HepG2 (cell line): ENCODE results near the gene MGAT1. TPM values are rescaled to one million over a fixed set of nuclear protein-coding genes. Genes with fewer than 3 reads are reported as not detected.

Experiments used
- ARID2 ChIP-seq: sonication (generic); formaldehyde crosslinking; IDR thresholded peaks from 2 replicates; pipeline ENCODE4 v1.8.1; 2022; ENCODE audit warnings: mild to moderate bottlenecking, missing genetic modification reagents, borderline replicate concordance
- ASH2L ChIP-seq: fragments of 300-600, 200-600 bp; sonication (generic); IDR thresholded peaks from 2 replicates; pipeline ENCODE4 v1.7.0; 2017; ENCODE audit warnings: low read depth, mild to moderate bottlenecking, moderate library complexity, mixed read lengths, low read length; ENCODE audit not compliant: insufficient read length
- DMAP1 ChIP-seq: IDR thresholded peaks from 2 replicates; pipeline ENCODE4 v1.6.1; 2016
- ELF4 ChIP-seq: sonication (generic); formaldehyde crosslinking; IDR thresholded peaks from 2 replicates; pipeline ENCODE4 v1.5.0; 2020; ENCODE audit warnings: missing genetic modification reagents, mild to moderate bottlenecking, moderate library complexity, borderline replicate concordance
- MLLT10 ChIP-seq: sonication (generic); formaldehyde crosslinking; IDR thresholded peaks from 2 replicates; pipeline ENCODE4 v1.4.0; 2020; ENCODE audit warnings: missing genetic modification reagents
- NFATC3 ChIP-seq: sonication (generic); formaldehyde crosslinking; IDR thresholded peaks from 2 replicates; pipeline ENCODE4 v1.5.1; 2020; ENCODE audit warnings: mild to moderate bottlenecking, missing genetic modification reagents
- NFRKB ChIP-seq: fragments of 450-650 bp; IDR thresholded peaks from 2 replicates; pipeline ENCODE4 v1.6.1; 2017
- REPIN1 ChIP-seq: sonication (generic); formaldehyde crosslinking; IDR thresholded peaks from 2 replicates; pipeline ENCODE4 v1.8.0; 2022; ENCODE audit warnings: missing genetic modification reagents, low read depth, mild to moderate bottlenecking, borderline replicate concordance
- ZNF253 ChIP-seq: sonication (generic); formaldehyde crosslinking; IDR thresholded peaks from 2 replicates; pipeline ENCODE4 v1.8.0; 2022; ENCODE audit warnings: mild to moderate bottlenecking, missing genetic modification reagents, borderline replicate concordance
- ZNF383 ChIP-seq: sonication (generic); formaldehyde crosslinking; IDR thresholded peaks from 2 replicates; pipeline ENCODE4 v1.4.0; 2020; ENCODE audit warnings: missing genetic modification reagents, mild to moderate bottlenecking, borderline replicate concordance
- ZNF563 ChIP-seq: sonication (generic); formaldehyde crosslinking; IDR thresholded peaks from 2 replicates; pipeline ENCODE4 v1.8.0; 2022; ENCODE audit warnings: mild to moderate bottlenecking, moderate library complexity, missing genetic modification reagents
- ZNF747 ChIP-seq: sonication (generic); formaldehyde crosslinking; IDR thresholded peaks from 2 replicates; pipeline ENCODE4 v1.8.1; 2023; ENCODE audit warnings: missing genetic modification reagents, mild to moderate bottlenecking, borderline replicate concordance
- polyA plus RNA-seq, 8 experiments: library from polyadenylated mRNA; depleted of rRNA in 3 of 8; stranded (reverse) in 7 of 8; unstranded in 1 of 8; fragments of >200 nt; fragmentation: Illumina TruSeq in 4 of 8; extraction: Trizol in 4 of 8; gene quantifications; 2 replicates each; pipeline versions ENCODE4 v1.2.1 to v1.2.3, GENCODE V29; 2011 to 2016; ENCODE audit warnings: low read depth in 4 of 8, missing spikeins in 1 of 8, mixed read lengths in 1 of 8; ENCODE audit not compliant: insufficient read depth in 1 of 8
- total RNA-seq, 5 experiments: library from RNA; depleted of rRNA; stranded (reverse); fragments of >200 nt; fragmentation: Illumina TruSeq; extraction: Trizol; gene quantifications; 2 replicates each; pipeline ENCODE4 v1.2.3, GENCODE V29; 2016; ENCODE audit warnings: low read depth in 1 of 5
- TF ChIP-seq, protein P1 (sequence below), 2 experiments: sonication (generic) in 1 of 2; formaldehyde crosslinking in 1 of 2; IDR thresholded peaks; 2 replicates each; pipeline versions ENCODE4 v1.6.1 to v1.9.0; 2014 to 2022; ENCODE audit warnings: antibody characterized with exemption in 1 of 2, borderline replicate concordance in 1 of 2, inconsistent platforms in 1 of 2, low read depth in 1 of 2, missing genetic modification reagents in 1 of 2
- TF ChIP-seq, protein P2 (sequence below): IDR thresholded peaks from 2 replicates; pipeline ENCODE4 v1.6.1; 2016; ENCODE audit warnings: low read depth, control low read depth
- TF ChIP-seq, protein P3 (sequence below): sonication (generic); formaldehyde crosslinking; IDR thresholded peaks from 2 replicates; pipeline ENCODE4 v1.5.0; 2020; ENCODE audit warnings: mild to moderate bottlenecking, missing genetic modification reagents, moderate library complexity
- TF ChIP-seq, protein P4 (sequence below): conservative IDR thresholded peaks from 2 replicates; pipeline ENCODE4 v1.6.1; 2018; ENCODE audit warnings: missing genetic modification reagents

Gene MGAT1
- total and polyA plus RNA-seq, 2 of the 13 experiments (the other 11 are each of a cell fraction or from before 2014, with no cell fraction given), result 50.1 to 55.3 TPM

DNA sequence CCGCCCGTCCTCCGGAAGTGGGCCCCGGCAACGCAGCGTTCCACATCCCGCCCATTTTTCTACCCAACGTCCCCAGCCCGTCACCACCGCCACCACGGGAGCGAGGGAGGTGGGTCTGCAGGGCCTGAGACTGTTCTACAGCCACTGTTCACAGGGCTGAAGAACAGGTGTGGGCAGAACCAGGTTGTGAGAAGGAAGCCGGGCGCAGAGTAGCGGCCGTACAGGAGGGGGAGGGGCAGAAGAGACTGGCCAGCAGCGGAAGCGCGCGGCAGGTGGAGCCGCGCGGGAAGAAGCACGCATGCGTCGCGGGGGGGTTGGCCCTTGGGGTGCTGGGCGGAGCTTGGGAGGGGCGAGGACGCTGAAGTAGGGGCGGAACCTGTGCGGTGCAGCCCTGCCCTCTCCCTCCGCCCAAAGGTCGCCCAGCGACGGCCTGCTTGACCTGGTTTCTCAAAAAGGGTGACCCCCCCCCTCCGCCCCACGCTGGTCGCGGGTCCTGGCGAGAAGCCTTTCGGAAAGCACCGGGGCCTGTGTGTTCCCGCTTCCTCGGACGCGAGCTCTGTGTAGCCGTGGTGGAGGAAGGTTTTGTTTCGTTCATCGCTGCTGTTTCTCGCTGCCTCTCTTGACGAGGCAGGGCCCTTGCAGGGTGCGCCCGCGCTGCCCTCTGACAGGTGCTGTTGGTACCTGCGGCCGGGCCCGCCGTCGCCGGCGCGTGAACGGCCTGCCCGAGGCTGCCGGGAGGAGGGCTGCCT lies 7.8 kb upstream of the MGAT1 start (continued):
- TF ChIP-seq, protein P1, sequence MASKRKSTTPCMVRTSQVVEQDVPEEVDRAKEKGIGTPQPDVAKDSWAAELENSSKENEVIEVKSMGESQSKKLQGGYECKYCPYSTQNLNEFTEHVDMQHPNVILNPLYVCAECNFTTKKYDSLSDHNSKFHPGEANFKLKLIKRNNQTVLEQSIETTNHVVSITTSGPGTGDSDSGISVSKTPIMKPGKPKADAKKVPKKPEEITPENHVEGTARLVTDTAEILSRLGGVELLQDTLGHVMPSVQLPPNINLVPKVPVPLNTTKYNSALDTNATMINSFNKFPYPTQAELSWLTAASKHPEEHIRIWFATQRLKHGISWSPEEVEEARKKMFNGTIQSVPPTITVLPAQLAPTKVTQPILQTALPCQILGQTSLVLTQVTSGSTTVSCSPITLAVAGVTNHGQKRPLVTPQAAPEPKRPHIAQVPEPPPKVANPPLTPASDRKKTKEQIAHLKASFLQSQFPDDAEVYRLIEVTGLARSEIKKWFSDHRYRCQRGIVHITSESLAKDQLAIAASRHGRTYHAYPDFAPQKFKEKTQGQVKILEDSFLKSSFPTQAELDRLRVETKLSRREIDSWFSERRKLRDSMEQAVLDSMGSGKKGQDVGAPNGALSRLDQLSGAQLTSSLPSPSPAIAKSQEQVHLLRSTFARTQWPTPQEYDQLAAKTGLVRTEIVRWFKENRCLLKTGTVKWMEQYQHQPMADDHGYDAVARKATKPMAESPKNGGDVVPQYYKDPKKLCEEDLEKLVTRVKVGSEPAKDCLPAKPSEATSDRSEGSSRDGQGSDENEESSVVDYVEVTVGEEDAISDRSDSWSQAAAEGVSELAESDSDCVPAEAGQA (IDR thresholded peaks at IDR 0.05; ENCODE audit: low read depth), result peak; percentile 59
- TF ChIP-seq, protein P1 (CRISPR knock-in tag; IDR thresholded peaks at IDR 0.05; ENCODE audit: borderline replicate concordance), result no peak
- TF ChIP-seq ASH2L, result peak; percentile 91
- peak; percentile 91 for TF ChIP-seq NFATC3 (CRISPR knock-in tag)
- TF ChIP-seq, protein P2, sequence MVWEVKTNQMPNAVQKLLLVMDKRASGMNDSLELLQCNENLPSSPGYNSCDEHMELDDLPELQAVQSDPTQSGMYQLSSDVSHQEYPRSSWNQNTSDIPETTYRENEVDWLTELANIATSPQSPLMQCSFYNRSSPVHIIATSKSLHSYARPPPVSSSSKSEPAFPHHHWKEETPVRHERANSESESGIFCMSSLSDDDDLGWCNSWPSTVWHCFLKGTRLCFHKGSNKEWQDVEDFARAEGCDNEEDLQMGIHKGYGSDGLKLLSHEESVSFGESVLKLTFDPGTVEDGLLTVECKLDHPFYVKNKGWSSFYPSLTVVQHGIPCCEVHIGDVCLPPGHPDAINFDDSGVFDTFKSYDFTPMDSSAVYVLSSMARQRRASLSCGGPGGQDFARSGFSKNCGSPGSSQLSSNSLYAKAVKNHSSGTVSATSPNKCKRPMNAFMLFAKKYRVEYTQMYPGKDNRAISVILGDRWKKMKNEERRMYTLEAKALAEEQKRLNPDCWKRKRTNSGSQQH, result no peak; the same call in 1 of the 2 replicates
- peak; percentile 99 for TF ChIP-seq DMAP1 (CRISPR knock-in tag)
- TF ChIP-seq, protein P3, sequence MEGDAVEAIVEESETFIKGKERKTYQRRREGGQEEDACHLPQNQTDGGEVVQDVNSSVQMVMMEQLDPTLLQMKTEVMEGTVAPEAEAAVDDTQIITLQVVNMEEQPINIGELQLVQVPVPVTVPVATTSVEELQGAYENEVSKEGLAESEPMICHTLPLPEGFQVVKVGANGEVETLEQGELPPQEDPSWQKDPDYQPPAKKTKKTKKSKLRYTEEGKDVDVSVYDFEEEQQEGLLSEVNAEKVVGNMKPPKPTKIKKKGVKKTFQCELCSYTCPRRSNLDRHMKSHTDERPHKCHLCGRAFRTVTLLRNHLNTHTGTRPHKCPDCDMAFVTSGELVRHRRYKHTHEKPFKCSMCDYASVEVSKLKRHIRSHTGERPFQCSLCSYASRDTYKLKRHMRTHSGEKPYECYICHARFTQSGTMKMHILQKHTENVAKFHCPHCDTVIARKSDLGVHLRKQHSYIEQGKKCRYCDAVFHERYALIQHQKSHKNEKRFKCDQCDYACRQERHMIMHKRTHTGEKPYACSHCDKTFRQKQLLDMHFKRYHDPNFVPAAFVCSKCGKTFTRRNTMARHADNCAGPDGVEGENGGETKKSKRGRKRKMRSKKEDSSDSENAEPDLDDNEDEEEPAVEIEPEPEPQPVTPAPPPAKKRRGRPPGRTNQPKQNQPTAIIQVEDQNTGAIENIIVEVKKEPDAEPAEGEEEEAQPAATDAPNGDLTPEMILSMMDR (CRISPR knock-in tag), result no peak
- TF ChIP-seq REPIN1, result peak; percentile 94
- peak; percentile 77; the same call in 1 of the 2 replicates for TF ChIP-seq ELF4
- TF ChIP-seq ZNF253, result no peak
- TF ChIP-seq ZNF563 (CRISPR knock-in tag), result peak; percentile 9; the same call in 1 of the 2 replicates
- 0 out of 2 replicates have a peak, but pooled peaks have one; percentile 48 for TF ChIP-seq ZNF747 (CRISPR knock-in tag)
- TF ChIP-seq ARID2, result no peak
- TF ChIP-seq, protein P4, sequence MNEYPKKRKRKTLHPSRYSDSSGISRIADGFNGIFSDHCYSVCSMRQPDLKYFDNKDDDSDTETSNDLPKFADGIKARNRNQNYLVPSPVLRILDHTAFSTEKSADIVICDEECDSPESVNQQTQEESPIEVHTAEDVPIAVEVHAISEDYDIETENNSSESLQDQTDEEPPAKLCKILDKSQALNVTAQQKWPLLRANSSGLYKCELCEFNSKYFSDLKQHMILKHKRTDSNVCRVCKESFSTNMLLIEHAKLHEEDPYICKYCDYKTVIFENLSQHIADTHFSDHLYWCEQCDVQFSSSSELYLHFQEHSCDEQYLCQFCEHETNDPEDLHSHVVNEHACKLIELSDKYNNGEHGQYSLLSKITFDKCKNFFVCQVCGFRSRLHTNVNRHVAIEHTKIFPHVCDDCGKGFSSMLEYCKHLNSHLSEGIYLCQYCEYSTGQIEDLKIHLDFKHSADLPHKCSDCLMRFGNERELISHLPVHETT (CRISPR knock-in tag), result no peak
- TF ChIP-seq NFRKB, result no peak
- peak; percentile 95; the same call in 1 of the 2 replicates for TF ChIP-seq ZNF383 (CRISPR knock-in tag)
- no peak for TF ChIP-seq MLLT10 (CRISPR knock-in tag)
